ENCODE measurements around the gene CALHM1.

DNA sequence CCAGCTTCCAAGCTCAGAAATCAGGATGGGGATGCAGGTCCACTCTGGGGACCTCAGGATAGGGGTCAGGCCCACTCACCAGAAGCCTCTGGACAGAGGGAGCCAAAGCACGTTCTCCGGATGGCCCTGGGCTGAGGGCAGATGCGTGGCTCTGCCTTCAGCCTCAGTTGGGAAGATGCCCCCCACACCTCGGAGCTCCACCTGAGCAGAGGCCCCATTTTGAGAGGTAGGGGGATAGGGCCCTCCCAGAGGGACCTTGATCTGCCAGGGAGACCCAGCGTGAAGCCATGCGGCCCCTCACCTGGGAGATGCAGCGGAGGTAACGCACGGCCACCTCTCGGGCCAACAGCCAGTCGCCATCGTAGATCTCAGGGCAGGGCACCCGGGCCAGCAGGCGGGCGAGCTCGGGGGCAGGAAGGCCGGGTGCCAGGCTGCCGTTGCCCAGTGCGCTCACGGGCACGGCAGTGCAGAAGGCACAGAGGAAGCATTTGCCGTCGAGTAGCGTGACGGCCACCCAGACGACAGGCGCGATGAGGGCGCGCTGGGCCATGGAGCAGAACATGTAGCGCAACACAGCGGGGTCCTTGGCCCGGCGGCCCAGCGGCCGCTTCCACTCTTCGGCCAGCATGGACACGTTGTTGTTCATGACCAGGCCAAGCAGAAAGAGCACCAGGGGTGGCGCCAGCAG, 660 bp downstream of the CALHM1 start:
- TF ChIP-seq, protein P1, sequence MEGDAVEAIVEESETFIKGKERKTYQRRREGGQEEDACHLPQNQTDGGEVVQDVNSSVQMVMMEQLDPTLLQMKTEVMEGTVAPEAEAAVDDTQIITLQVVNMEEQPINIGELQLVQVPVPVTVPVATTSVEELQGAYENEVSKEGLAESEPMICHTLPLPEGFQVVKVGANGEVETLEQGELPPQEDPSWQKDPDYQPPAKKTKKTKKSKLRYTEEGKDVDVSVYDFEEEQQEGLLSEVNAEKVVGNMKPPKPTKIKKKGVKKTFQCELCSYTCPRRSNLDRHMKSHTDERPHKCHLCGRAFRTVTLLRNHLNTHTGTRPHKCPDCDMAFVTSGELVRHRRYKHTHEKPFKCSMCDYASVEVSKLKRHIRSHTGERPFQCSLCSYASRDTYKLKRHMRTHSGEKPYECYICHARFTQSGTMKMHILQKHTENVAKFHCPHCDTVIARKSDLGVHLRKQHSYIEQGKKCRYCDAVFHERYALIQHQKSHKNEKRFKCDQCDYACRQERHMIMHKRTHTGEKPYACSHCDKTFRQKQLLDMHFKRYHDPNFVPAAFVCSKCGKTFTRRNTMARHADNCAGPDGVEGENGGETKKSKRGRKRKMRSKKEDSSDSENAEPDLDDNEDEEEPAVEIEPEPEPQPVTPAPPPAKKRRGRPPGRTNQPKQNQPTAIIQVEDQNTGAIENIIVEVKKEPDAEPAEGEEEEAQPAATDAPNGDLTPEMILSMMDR (IDR thresholded peaks at IDR 0.05 in 4 of 5, conservative IDR thresholded peaks at IDR 0.05 in 1 of 5): no peak
- TF ChIP-seq POLR2A (IDR thresholded peaks at IDR 0.05): no peak

All from gastrocnemius medialis (tissue), 4 donors.